GM18858 (cell line): Measurements from ENCODE around the gene TOM1L2.

Source experiments
- ATAC-seq: cut with Tn5 transposase; IDR thresholded peaks from one replicate; pipeline ENCODE4 v1.9.1; 2021; ENCODE audit not compliant: unreplicated experiment

Gene TOM1L2

GRCh38 chr17:17900615-17901520 is 71.3 kb downstream of the TOM1L2 start:
- no peak for ATAC-seq

GRCh38 chr17:17899486-17899885 is 72.7 kb downstream of the TOM1L2 start:
- no peak for ATAC-seq

GRCh38 chr17:17898673-17899072 is 73.5 kb downstream of the TOM1L2 start:
- no peak for ATAC-seq

GRCh38 chr17:17897442-17897841 is 74.8 kb downstream of the TOM1L2 start:
- no peak for ATAC-seq

- ATAC-seq = no peak
These were observed 75.5 kb downstream of the TOM1L2 start for GRCh38 chr17:17896746-17897145.

GRCh38 chr17:17893801-17894644 is 78.2 kb downstream of the TOM1L2 start:
- ATAC-seq = no peak

GRCh38 chr17:17892731-17893130 is 79.5 kb downstream of the TOM1L2 start:
- ATAC-seq = no peak

GRCh38 chr17:17892009-17892408 is 80.2 kb downstream of the TOM1L2 start:
- no peak for ATAC-seq

GRCh38 chr17:17890773-17891759 is 81.1 kb downstream of the TOM1L2 start:
- ATAC-seq = no peak

- ATAC-seq = no peak
These were observed 82.3 kb downstream of the TOM1L2 start for GRCh38 chr17:17889922-17890321.

- ATAC-seq = no peak
These were observed 83.4 kb downstream of the TOM1L2 start for GRCh38 chr17:17888821-17889220.

GRCh38 chr17:17888371-17888770 is 83.8 kb downstream of the TOM1L2 start:
- ATAC-seq = no peak

- no peak for ATAC-seq
These were observed 84.4 kb downstream of the TOM1L2 start for GRCh38 chr17:17887752-17888304.

GRCh38 chr17:17886726-17887125 is 85.5 kb downstream of the TOM1L2 start:
- ATAC-seq = no peak

- ATAC-seq = no peak
These were observed 86.0 kb downstream of the TOM1L2 start for GRCh38 chr17:17886226-17886625.

GRCh38 chr17:17884391-17885357 is 87.5 kb downstream of the TOM1L2 start:
- no peak for ATAC-seq

GRCh38 chr17:17883801-17884200 is 88.4 kb downstream of the TOM1L2 start:
- ATAC-seq = no peak

- no peak for ATAC-seq
These were observed 90.1 kb downstream of the TOM1L2 start for GRCh38 chr17:17882082-17882581.

GRCh38 chr17:17880577-17881196 is 91.5 kb downstream of the TOM1L2 start:
- ATAC-seq = no peak
